Tibial artery (tissue), 4 donors: ENCODE results near the gene WDR62.
A peak's percentile ranks its signal among the peaks of the same experiment; 100 is the strongest.
"Not testable (repeated sequence)": the region's sequence is repeated elsewhere in the genome, so short reads cannot be mapped to it uniquely, and the experiment has no call there.

Experiments used
- DNase-seq, 2 donors: peaks; one replicate each; pipeline ENCODE4 v3.0.0-alpha.2; 2019
- H3K27ac ChIP-seq, 2 donors: fragments of 200-600 bp; sonication (generic) in 1 of 2; 1 replicate in 1 of 2; 2 replicates in 1 of 2; pipeline ENCODE4 v1.5.1; 2018 to 2019; ENCODE audit warnings: mild to moderate bottlenecking in 1 of 2
- H3K27me3 ChIP-seq, 2 donors: fragments of 200-600 bp; sonication (generic) in 1 of 2; one replicate each; pipeline versions ENCODE4 v1.5.1 to v1.6.0; 2016 to 2019
- H3K36me3 ChIP-seq, 3 donors: fragments of 200-600 bp; sonication (generic) in 2 of 3; one replicate each; pipeline ENCODE4 v1.5.1; 2016 to 2019; ENCODE audit warnings: mild to moderate bottlenecking in 2 of 3
- H3K4me1 ChIP-seq, 4 donors: fragments of 200-600 bp; sonication (generic) in 2 of 4; 1 replicate in 3 of 4; 2 replicates in 1 of 4; pipeline ENCODE4 v1.5.1; 2016 to 2019
- H3K4me3 ChIP-seq, 2 donors: fragments of 200-600 bp; sonication (generic) in 1 of 2; 1 replicate in 1 of 2; 2 replicates in 1 of 2; pipeline ENCODE4 v1.5.1; 2018 to 2019; ENCODE audit warnings: mild to moderate bottlenecking in 2 of 2
- H3K9me3 ChIP-seq, 3 donors: fragments of 200-600 bp; sonication (generic) in 1 of 3; one replicate each; pipeline ENCODE4 v1.5.1; 2016 to 2019
- intact Hi-C: fragments of 100-400 bp; cut with DNase I; formaldehyde crosslinking; loops from one replicate; pipeline ENCODE4 v1.15.0; 2023; ENCODE audit warnings: low total_unique reads
- TF ChIP-seq, protein P1 (sequence below), 2 experiments: fragments of 200-600 bp in 1 of 2; fragments of 450-650 bp in 1 of 2; IDR thresholded peaks; one replicate each; pipeline ENCODE4 v1.5.1; 2017 to 2019; ENCODE audit warnings: antibody characterized with exemption in 2 of 2, mild to moderate bottlenecking in 1 of 2, moderate library complexity in 1 of 2

Gene WDR62

GRCh38 chr19:36031308-36031707, 23.4 kb upstream of the WDR62 start:
- intact Hi-C loops, result no loop called here
- H3K4me3 ChIP-seq, result no peak overlapping the region

DNA sequence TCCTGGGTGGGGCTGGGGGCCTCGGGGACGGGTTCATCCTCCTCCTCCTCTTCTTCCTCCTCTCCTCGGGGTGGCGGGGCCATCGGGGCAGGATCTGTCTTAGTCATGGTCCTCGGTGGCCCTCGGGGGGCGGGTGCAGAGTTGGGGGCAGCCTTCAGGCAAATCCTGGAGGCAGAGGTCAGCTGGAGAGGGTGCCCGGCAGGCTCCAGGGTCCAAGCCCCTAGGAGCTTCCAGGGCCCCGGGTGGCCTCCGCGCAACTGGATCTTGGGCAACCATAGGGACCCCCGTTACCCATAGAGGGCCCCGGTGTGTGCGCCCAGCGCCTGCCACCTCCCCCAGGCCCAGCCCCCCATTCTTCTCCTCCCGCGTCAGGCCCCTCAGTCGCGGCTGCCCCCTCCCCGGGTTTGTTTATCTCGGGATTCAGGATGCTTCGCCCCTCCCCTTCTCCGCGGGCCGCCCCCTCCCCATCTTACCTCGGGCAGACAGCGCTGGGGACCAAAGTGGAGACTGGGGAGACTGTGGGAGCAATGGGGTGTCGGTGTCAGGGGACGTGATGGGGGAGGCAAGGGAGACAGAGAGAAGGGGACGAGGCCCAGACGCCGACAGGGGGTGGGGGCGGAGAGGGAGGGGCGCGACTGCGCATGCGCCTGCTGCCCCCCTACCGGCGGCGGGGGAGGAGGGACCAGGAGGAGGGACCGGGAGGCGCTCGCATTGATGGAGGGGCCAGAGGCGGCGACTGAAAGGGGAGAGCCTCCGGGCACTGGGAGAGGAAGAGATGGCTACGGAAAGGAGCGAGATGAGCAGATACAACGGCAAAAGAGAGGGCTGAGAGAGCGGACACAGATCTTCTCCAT, 22.2 kb upstream of the WDR62 start, which contains the start of gene CLIP3:
TSS of gene CLIP3 (minus strand) at position 623 of the 854 bp plus-strand sequence. CDS start at position 107, 516 bp downstream.
- no peaks in the 10 kb centered on the region for H3K27me3 ChIP-seq
- TF ChIP-seq, protein P1, sequence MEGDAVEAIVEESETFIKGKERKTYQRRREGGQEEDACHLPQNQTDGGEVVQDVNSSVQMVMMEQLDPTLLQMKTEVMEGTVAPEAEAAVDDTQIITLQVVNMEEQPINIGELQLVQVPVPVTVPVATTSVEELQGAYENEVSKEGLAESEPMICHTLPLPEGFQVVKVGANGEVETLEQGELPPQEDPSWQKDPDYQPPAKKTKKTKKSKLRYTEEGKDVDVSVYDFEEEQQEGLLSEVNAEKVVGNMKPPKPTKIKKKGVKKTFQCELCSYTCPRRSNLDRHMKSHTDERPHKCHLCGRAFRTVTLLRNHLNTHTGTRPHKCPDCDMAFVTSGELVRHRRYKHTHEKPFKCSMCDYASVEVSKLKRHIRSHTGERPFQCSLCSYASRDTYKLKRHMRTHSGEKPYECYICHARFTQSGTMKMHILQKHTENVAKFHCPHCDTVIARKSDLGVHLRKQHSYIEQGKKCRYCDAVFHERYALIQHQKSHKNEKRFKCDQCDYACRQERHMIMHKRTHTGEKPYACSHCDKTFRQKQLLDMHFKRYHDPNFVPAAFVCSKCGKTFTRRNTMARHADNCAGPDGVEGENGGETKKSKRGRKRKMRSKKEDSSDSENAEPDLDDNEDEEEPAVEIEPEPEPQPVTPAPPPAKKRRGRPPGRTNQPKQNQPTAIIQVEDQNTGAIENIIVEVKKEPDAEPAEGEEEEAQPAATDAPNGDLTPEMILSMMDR (IDR thresholded peaks at IDR 0.05), result peak; percentile 20 to 33
- peak within 1 kb of the TSS; percentile 69 to 84 for H3K4me3 ChIP-seq
- DNase-seq, result peak; percentile 62 to 86
- H3K4me1 ChIP-seq, result peaks cover 0 to 19% (median 12%) of the 10 kb centered on the region in 4 donors
- H3K36me3 ChIP-seq, result peaks cover 0 to 24% (median 4%) of the 10 kb centered on the region in 3 donors
- no peaks in the 10 kb centered on the region for H3K9me3 ChIP-seq
- intact Hi-C loops, result no loop called here
- H3K27ac ChIP-seq, result peak within 1 kb of the TSS; percentile 79 to 85

More at GRCh38 chr19:36031308-36031707, 23.4 kb upstream of the WDR62 start:
- Histone ChIP-seq H3K27me3 (no peaks in the 10 kb centered on the region), H3K9me3 (no peaks in the 10 kb centered on the region), H3K36me3 (peaks cover under 1 to 33% (median 14%) of the 10 kb centered on the region in 3 donors), H3K27ac (no peak overlapping the region), H3K4me1 (peaks cover 0 to 19% (median 12%) of the 10 kb centered on the region in 4 donors)
- TF ChIP-seq, protein P1 (IDR thresholded peaks at IDR 0.05), result no peak
- no peak for DNase-seq

- Histone ChIP-seq H3K27me3 (no peaks in the 10 kb centered on the region), H3K4me3 (no peak overlapping the region), H3K4me1 (peaks cover 0 to 10% (median 1%) of the 10 kb centered on the region in 4 donors), H3K27ac (no peak overlapping the region), H3K36me3 (peaks cover 5 to 24% (median 7%) of the 10 kb centered on the region in 3 donors), H3K9me3 (no peaks in the 10 kb centered on the region)
- no peak for DNase-seq
- intact Hi-C loops, result no loop called here
- TF ChIP-seq, protein P1 (IDR thresholded peaks at IDR 0.05), result no peak
These were observed 14.2 kb upstream of the WDR62 start for GRCh38 chr19:36040495-36040894.

DNA sequence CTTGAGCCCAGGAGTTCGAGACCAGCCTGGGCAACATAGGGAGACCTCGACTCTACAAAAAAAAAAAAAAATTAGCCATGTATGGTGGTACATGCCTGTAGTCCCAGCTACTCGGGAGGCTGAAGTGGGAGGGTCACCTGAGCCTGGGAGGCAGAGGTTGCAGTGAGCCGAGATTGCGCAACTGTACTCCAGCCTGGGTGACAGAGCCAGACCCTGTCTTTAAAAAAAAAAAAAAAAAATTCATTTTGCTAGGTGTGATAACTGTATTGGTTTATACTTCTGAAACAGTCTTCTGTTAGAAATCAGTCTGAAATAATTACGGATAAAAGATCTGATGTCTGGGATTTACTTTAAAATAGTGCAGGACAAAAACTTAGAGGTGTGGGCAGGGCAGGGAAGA, 13.6 kb upstream of the WDR62 start:
- H3K9me3 ChIP-seq, intact Hi-C loops, H3K27ac ChIP-seq, H3K4me1 ChIP-seq, H3K27me3 ChIP-seq, DNase-seq, H3K4me3 ChIP-seq: not testable (repeated sequence)
- peaks cover 5 to 23% (median 7%) of the 10 kb centered on the region in 3 donors for H3K36me3 ChIP-seq

DNA sequence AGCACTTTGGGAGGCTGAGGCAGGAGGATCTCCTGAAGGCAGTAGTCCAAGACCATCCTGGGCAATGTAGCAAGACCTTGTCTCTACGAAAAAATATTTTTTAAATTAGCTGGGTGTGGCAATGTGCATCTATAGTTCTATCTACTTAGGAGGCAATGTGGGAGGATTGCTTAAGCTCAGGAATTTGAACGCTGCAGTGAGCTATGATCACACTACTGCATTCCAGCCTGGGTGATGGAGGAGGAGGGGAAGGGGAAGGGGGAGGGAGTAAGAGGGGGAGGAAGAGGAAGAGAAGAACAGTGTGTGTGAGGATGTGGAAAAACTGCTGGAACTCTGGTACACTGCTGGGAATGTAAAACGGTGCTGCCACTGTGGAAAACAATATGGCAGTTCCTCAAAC, 12.9 kb upstream of the WDR62 start:
- DNase-seq, result no peak
- Histone ChIP-seq H3K9me3 (no peaks in the 10 kb centered on the region), H3K27me3 (no peaks in the 10 kb centered on the region), H3K27ac (peak overlapping the region in 1 of 2 donors; percentile 11), H3K4me3 (no peak overlapping the region), H3K36me3 (peaks cover 5 to 23% (median 7%) of the 10 kb centered on the region in 3 donors), H3K4me1 (peaks cover 0 to 10% (median 1%) of the 10 kb centered on the region in 4 donors)
- TF ChIP-seq, protein P1 (IDR thresholded peaks at IDR 0.05), result no peak
- intact Hi-C loops, result no loop called here

GRCh38 chr19:36043952-36044351, 10.7 kb upstream of the WDR62 start:
- no peak overlapping the region for H3K4me3 ChIP-seq
- DNase-seq, result no peak
- peaks cover 5 to 7% (median 5%) of the 10 kb centered on the region in 3 donors for H3K36me3 ChIP-seq
- H3K4me1 ChIP-seq, result peaks cover 0 to 10% (median 1%) of the 10 kb centered on the region in 4 donors
- TF ChIP-seq, protein P1 (IDR thresholded peaks at IDR 0.05), result no peak
- no peaks in the 10 kb centered on the region for H3K9me3 ChIP-seq
- intact Hi-C loops, result no loop called here
- no peaks in the 10 kb centered on the region for H3K27me3 ChIP-seq
- no peak overlapping the region for H3K27ac ChIP-seq
